AG09309 (cell line): Measurements from ENCODE around the gene DHRS7B.
A peak's percentile ranks its signal among the peaks of the same experiment; 100 is the strongest.
"Not testable (repeated sequence)": the region's sequence is repeated elsewhere in the genome, so short reads cannot be mapped to it uniquely, and the experiment has no call there.

Experiments used
- DNase-seq: peaks from one replicate; pipeline ENCODE4 v3.0.0-alpha.2; 2010; ENCODE audit warnings: low read depth
- H3K4me3 ChIP-seq: 2 replicates; pipeline ENCODE4 v1.5.1; 2011; ENCODE audit warnings: mild to moderate bottlenecking, low read depth, low read length, moderate library complexity; ENCODE audit not compliant: control insufficient read depth
- TF ChIP-seq, protein P1 (sequence below): IDR thresholded peaks from 2 replicates; pipeline ENCODE4 v1.5.1; 2011; ENCODE audit warnings: mild to moderate bottlenecking, low read depth, low read length, inconsistent platforms; ENCODE audit not compliant: insufficient read depth, control insufficient read depth; ENCODE audit errors: missing control alignments

Gene DHRS7B

DNA sequence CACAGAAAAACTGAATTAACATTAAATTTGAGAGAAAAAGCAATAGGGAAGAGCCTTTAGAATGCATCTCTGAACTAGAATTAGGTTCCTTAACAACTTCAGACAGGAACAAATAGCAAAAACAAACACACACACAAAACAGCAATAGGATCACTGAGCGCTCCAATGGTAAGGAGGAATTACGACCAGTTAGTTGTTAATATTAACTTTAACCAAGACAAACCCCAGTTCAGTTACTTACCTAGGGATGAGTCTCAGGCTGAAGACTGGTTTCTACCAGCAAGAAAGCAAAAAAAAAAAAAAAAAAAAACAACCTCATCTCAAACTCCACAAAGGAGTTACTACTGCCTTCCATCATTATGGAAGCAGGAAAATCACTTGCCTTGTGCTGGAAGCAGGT lies 14.6 kb downstream of the DHRS7B start:
- TF ChIP-seq, protein P1, sequence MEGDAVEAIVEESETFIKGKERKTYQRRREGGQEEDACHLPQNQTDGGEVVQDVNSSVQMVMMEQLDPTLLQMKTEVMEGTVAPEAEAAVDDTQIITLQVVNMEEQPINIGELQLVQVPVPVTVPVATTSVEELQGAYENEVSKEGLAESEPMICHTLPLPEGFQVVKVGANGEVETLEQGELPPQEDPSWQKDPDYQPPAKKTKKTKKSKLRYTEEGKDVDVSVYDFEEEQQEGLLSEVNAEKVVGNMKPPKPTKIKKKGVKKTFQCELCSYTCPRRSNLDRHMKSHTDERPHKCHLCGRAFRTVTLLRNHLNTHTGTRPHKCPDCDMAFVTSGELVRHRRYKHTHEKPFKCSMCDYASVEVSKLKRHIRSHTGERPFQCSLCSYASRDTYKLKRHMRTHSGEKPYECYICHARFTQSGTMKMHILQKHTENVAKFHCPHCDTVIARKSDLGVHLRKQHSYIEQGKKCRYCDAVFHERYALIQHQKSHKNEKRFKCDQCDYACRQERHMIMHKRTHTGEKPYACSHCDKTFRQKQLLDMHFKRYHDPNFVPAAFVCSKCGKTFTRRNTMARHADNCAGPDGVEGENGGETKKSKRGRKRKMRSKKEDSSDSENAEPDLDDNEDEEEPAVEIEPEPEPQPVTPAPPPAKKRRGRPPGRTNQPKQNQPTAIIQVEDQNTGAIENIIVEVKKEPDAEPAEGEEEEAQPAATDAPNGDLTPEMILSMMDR, result no peak
- no peak for DNase-seq
- H3K4me3 ChIP-seq, result no peak overlapping the region

DNA sequence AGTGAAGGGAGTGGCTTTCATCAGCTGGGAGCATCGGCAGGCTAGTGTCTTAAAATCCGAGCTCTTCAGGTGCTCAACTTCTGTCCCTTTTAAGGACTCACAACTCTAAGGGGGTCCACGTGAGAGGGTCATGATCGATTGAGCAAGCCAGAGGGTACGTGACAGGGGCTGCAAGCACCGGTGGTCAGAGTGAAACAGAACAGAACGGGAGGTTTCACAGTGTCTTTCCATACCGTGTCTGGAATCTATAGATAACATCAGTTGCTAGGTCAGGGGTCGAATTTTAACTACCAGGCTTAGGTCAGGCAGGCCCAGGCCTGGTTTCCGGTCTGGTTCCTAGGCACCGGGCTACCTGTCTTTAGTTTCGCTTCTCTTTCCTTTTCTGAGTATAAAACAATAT lies 15.3 kb downstream of the DHRS7B start:
- not testable (repeated sequence) for DNase-seq, H3K4me3 ChIP-seq

DNA sequence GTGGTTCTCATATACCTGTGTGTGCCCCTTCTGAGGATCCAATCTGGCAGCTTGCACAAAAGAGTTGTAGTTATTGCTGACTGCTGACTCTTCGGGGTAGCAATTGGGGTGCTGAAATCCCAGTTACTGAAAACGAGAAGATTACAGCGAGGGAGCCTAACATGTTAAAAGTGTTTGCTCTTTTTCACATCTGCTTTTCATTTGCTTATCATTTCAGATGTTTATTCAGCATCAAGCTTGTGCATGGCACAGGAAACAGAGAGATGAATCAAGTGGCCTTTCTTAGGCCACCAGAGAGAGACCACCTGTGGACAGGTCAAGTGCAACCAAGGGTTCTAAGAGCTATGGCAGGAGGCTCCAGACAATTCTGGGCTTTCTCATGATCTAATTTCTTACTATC lies 16.9 kb downstream of the DHRS7B start:
- no peak overlapping the region for H3K4me3 ChIP-seq
- DNase-seq, result no peak
- TF ChIP-seq, protein P1, result no peak

DNA sequence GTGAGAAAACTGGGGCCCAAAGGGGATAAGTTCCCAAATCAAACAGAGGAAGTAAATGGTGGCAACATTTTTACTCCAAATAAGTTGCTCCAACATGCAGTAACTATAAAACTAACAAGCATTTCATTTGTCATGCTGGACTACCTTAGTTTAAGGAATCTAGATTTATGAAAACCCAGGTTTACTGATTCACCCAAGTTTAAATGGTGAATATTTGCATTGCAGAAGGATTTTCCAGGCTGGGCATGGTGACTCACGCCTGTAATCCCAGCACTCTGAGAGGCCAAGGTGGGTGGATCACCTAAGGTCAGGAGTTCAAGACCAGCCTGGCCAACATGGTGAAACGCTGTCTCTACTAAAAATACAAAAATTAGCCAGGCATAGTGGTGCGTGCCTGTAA lies 17.5 kb downstream of the DHRS7B start:
- H3K4me3 ChIP-seq, DNase-seq: not testable (repeated sequence)

DNA sequence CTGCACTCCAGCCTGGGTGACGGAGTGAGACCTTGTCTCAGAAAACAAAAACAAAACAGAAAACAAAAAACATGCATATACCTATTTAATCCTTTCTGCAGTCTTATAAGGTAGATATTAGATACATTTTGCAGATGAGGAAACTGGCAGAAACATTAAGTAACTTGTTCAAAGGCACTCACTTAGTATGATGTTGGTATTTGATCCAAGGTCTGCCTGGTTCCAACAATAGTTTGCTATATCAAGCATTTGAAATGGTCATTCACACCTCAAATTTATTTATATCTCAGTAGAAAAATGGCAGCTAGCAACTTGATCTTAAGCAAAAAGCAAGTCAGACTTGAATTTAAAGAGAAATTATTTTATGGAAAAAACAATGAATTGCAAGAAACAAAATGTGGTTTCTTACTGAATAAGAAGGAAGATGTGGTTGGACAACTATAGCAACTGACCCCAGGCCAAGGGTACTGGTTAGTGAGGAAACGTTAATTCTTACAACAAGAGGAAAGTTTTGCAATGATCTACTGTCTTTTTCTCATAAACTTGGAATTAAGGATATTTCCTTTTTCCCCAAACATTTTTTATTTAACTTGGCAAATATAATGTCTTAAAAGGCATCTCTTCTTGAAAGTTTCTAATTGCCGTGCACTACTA lies 19.7 kb downstream of the DHRS7B start:
- TF ChIP-seq, protein P1, result no peak
- DNase-seq, result peak; percentile 46
- H3K4me3 ChIP-seq, result no peak overlapping the region

DNA sequence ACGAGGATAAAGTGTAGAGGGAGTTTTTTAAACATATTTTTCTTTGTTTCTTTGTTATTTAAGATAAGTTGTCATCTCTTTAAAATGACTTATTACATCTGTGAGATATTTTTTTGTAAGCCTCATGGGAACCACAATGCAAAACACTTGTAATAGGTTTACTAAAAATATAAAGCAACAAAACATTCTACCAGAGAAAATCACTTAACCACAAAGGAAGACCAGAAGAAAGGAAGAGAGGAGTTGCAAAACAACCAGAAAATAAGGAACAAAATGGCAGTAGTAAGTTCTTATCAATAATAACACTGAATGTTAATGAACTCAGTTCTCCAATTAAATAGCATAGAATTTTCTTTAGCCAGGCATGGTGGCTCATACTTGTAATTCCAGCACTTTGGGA lies 22.9 kb downstream of the DHRS7B start:
- TF ChIP-seq, protein P1, result no peak
- no peak for DNase-seq
- no peak overlapping the region for H3K4me3 ChIP-seq

DNA sequence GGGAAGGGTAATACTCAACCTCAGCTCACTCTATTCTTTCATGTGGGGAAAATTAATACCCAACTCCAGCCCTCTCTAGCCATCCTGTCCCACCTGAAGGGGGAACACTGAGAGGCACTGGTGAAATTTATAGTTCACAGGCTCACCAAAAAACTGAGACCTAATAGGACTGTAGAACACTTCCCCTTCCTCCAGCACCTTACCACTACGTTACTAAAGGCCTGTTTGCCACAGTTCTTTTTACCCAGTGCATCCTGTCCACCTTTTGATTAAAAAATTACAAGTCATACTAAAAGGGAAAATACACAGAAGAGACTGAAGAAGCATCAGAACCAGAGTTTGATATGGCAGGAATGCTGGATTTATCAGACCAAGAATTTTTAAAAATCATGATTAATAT lies 26.0 kb downstream of the DHRS7B start:
- H3K4me3 ChIP-seq, result no peak overlapping the region
- TF ChIP-seq, protein P1, result no peak
- DNase-seq, result no peak

DNA sequence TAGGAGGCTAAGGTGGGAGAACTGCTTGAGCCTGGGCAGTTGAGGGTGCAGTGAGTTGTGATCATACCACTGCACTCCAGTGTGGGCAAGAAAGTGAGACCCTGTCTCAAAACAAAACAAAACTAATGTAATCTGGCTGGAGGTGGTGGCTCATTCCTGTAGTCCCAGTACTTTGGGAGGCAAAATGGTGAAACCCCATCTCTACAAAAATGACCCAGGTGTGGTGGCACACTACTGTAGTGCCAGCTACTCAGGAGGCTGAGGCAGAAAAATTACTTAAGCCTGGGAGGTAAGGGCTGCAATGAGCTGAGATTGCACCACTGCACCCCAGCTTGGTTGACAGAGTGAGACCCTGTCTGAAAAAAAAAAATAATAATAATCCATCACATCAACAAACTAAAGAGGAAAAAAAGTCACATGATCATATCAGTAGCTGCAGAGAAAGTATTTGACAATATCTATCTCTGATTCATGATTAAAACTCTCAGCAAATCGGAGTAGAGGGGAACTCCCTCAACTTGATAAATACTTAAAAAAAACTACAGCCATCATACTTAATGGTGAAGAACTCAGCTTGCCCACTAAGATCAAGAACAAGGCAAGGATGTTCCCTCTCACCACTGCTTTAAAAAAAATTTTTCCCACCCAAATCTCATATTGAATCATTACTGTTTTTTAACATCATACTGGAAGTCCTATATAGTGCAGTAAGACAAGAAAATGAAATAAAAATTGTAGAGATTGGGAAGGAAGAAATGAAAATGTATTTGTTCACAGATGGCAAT lies 31.0 kb downstream of the DHRS7B start:
- DNase-seq, result no peak
- H3K4me3 ChIP-seq, result no peak overlapping the region
- TF ChIP-seq, protein P1, result no peak
